22Rv1 (cell line): Measurements from ENCODE around the gene COL6A2.

Experiments
- H3K27ac ChIP-seq: fragments of 450-650 bp; 2 replicates; pipeline ENCODE4 v1.5.1; 2017
- CTCF ChIP-seq: fragments of 450-650 bp; IDR thresholded peaks from 2 replicates; pipeline ENCODE4 v1.5.1; 2017; ENCODE audit warnings: mild to moderate bottlenecking
- ZFX ChIP-seq: fragments of 450-650 bp; IDR thresholded peaks from 2 replicates; pipeline ENCODE4 v1.6.1; 2017; ENCODE audit warnings: antibody characterized with exemption, borderline replicate concordance

COL6A2 gene

DNA sequence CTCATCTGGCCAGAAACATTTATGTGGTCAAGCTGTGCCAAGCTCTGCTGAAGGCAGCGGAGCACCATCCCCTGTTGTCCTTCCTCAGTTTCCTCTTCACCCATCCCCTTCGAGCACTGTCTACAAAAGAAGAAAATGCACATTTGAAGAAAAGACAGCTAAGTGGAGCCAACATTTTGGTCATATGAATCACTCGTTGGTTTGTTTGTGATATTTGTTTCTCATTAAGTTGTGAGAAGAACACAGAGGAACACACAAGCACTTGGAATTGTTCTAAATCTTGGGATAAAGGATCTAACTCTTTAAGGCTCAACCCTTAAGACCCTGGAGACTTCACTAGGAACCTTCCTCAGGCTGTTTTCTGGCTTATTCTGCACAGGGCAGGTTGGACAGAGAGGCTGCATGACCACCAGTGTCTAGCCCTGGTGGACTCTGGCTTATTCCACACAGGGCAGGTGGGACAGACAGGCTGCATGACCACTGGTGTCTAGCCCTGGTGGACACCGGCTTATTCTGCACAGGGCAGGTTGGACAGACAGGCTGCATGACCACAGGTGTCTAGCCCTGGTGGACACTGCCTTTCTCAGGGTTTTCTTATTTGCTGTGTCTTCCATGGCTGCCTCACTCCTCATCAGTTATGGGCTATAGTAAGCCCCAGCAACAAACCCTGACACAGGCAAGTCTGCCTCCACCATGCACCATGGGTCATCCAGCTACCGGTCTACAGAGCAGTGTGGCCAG is 35.3 kb upstream of the COL6A2 start:
- no peak for TF ChIP-seq CTCF
- TF ChIP-seq ZFX: no peak
- no peak overlapping the region for H3K27ac ChIP-seq

- H3K27ac ChIP-seq: no peak overlapping the region
- TF ChIP-seq ZFX (no peak), CTCF (no peak)
These were observed 34.7 kb upstream of the COL6A2 start for GRCh38 chr21:46063227-46063626.

DNA sequence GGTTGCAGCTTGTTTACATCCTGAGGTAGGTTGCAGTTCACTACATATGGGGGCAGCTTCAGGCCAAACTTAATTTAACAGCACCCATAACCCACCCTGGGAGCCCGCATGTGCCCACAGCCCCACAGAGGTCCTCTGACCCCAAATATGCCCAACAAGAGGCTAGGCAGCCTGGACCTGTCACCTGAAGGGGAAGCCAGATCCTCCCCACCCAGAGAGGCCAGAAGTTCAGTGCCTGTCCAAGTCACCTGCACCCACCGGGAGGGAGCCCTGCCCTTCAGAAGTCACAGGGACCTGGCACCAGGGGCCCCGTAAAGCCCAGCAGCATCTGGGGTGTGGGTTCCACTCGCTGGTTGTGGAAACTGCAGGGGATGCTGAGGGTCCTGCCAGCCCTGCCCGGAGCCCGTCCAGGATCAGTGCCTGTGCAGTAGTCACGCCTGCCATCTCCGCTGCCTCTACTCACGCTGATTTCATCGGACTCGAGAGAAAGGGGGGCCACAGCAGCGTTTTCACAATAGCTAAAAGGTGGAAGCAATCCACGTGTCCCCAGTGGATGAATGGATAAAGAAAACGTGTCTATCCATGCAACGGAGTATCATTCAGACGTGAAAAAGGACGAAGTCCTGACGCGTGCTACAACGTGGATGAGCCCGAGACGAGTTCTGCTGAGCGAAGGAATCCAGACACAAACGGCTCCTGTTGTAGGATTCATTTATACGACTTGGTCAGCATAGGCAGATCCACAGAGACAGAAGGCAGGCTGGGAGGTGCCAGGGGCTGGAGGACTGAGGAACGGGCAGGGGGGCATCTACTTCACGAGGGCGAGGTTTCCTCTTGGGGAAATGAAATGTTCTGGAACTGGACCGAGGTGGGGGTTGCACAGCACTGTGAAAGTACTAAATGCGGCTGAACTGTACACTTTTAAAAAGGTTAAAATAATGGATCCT is 33.9 kb upstream of the COL6A2 start:
- no peak overlapping the region for H3K27ac ChIP-seq
- TF ChIP-seq ZFX (no peak), CTCF (no peak)

DNA sequence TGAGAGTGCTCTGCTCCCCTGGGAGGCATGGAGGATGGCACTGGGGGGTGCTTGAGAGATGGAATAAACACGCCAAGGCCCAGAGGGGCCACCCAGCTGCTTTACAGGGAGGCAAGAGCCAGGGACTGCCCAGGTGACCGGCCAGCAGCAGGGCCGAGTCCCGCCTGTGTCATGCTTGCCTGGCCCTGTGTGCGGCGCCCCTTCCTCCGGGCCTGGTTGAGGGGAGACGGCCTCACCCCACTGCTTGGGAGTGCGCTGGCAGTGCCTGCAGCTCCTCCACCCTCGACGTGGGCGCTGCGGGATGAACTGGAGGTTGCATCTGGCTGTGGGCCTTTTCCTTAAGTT is 33.1 kb upstream of the COL6A2 start:
- H3K27ac ChIP-seq: no peak overlapping the region
- no peak for TF ChIP-seq CTCF
- no peak for TF ChIP-seq ZFX

- no peak overlapping the region for H3K27ac ChIP-seq
- no peak for TF ChIP-seq CTCF
- TF ChIP-seq ZFX: no peak
These were observed 32.5 kb upstream of the COL6A2 start for GRCh38 chr21:46065215-46065913.

DNA sequence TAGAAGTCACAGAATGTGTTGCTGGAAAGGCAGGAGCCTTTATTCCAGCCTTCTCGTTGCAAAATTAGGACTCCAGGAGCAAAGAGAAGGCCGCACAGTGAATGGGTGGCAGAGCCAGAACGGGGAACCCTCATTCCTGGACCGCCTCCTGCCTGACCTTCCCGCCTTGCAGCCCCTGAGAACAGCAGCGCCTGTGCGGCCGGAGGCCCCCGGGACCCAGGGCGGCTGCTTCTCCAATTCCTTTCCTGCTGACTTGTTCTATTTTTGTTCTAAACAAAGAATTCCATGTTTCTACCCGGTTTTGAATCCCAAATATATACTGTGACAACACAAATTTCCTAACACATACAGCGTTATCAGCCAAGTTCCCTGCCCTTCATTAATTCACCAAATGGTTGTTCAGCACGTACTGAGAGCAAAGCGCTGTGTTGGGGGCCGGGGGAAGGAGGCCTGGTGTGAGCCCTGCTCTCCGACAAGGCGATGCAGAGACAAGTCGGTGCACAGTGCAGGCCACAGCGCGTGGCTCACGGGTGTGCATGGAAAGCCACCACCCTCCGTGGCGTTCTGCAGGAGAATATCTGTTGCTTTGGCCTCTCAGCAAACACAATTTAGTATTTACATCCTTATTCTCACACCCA is 31.9 kb upstream of the COL6A2 start:
- no peak for TF ChIP-seq ZFX
- TF ChIP-seq CTCF: no peak
- H3K27ac ChIP-seq: no peak overlapping the region
